ENCODE results near the gene PDILT.

Gene PDILT

GRCh38 chr16:20401475-20402016, 3.0 kb downstream of the PDILT start:
- no peak for DNase-seq

GRCh38 chr16:20401066-20401465, 3.5 kb downstream of the PDILT start:
- no peak for DNase-seq

GRCh38 chr16:20399185-20399584, 5.4 kb downstream of the PDILT start:
- DNase-seq, result no peak

- DNase-seq, result no peak
Observed at GRCh38 chr16:20398603-20399002, 5.9 kb downstream of the PDILT start.

GRCh38 chr16:20397468-20398074, 7.0 kb downstream of the PDILT start:
- DNase-seq, result no peak

- no peak for DNase-seq
Observed at GRCh38 chr16:20396846-20397467, 7.6 kb downstream of the PDILT start.

- no peak for DNase-seq
Observed at GRCh38 chr16:20395946-20396345, 8.6 kb downstream of the PDILT start.

- DNase-seq, result no peak
Observed at GRCh38 chr16:20393801-20394577, 10.5 kb downstream of the PDILT start.

- no peak for DNase-seq
Observed at GRCh38 chr16:20391045-20391444, 13.5 kb downstream of the PDILT start.

GRCh38 chr16:20388854-20389253, 15.7 kb downstream of the PDILT start:
- DNase-seq, result no peak

GRCh38 chr16:20387978-20388377, 16.6 kb downstream of the PDILT start:
- DNase-seq, result no peak

- peak; percentile 36 for DNase-seq
Observed at GRCh38 chr16:20385844-20386832, 18.4 kb downstream of the PDILT start.

- peak; percentile 52 for DNase-seq
Observed at GRCh38 chr16:20383106-20384029, 21.2 kb downstream of the PDILT start.

- DNase-seq, result no peak
Observed at GRCh38 chr16:20382202-20382948, 22.2 kb downstream of the PDILT start.

GRCh38 chr16:20380782-20381181, 23.8 kb downstream of the PDILT start:
- DNase-seq, result no peak

- DNase-seq, result no peak
Observed at GRCh38 chr16:20377181-20377580, 27.4 kb downstream of the PDILT start.

GRCh38 chr16:20372701-20373100, 31.8 kb downstream of the PDILT start:
- DNase-seq, result no peak

- DNase-seq, result no peak
Observed at GRCh38 chr16:20369452-20370054, 35.0 kb downstream of the PDILT start.

- no peak for DNase-seq
Observed at GRCh38 chr16:20364051-20364450, 40.5 kb downstream of the PDILT start.

- no peak for DNase-seq
Observed at GRCh38 chr16:20363191-20363590, 41.3 kb downstream of the PDILT start.

All from EL (cell line).